H9 (cell line): Measurements from ENCODE around the gene FSTL4. TPM values are rescaled to one million over a fixed set of nuclear protein-coding genes. Genes with fewer than 3 reads are reported as not detected.

Experiments used
- DNase-seq: peaks from one replicate; pipeline ENCODE4 v3.0.0-alpha.2; 2017
- H2AFZ ChIP-seq: one replicate; pipeline ENCODE4 v1.6.1; 2013; ENCODE audit warnings: mild to moderate bottlenecking, low read length, control low read depth, moderate library complexity
- H2AK5ac ChIP-seq: 2 replicates; pipeline ENCODE4 v1.6.1; 2013; ENCODE audit warnings: low read length, control low read depth, mixed read lengths; ENCODE audit not compliant: insufficient read length
- H2BK120ac ChIP-seq: one replicate; pipeline ENCODE4 v1.6.1; 2013; ENCODE audit warnings: low read depth, mild to moderate bottlenecking, low read length, control low read depth, inconsistent platforms; ENCODE audit not compliant: poor library complexity, severe bottlenecking
- H2BK12ac ChIP-seq: 2 replicates; pipeline ENCODE4 v1.6.1; 2013; ENCODE audit warnings: low read length, control low read depth, mixed read lengths, low read depth; ENCODE audit not compliant: insufficient read length
- H2BK15ac ChIP-seq: 2 replicates; pipeline ENCODE4 v1.6.1; 2013; ENCODE audit warnings: low read depth, low read length, control low read depth
- H2BK20ac ChIP-seq: one replicate; pipeline ENCODE4 v1.6.1; 2013; ENCODE audit warnings: low read depth, mild to moderate bottlenecking, low read length, control low read depth, inconsistent platforms; ENCODE audit not compliant: poor library complexity, severe bottlenecking
- H2BK5ac ChIP-seq: 2 replicates; pipeline ENCODE4 v1.6.1; 2013; ENCODE audit warnings: low read length, control low read depth, mixed read lengths; ENCODE audit not compliant: insufficient read length
- H3K14ac ChIP-seq: 2 replicates; pipeline ENCODE4 v1.6.1; 2013; ENCODE audit warnings: low read length, control low read depth; ENCODE audit not compliant: insufficient read depth
- H3K18ac ChIP-seq: 2 replicates; pipeline ENCODE4 v1.6.1; 2013; ENCODE audit warnings: low read depth, mild to moderate bottlenecking, mixed read lengths, low read length, control low read depth; ENCODE audit not compliant: insufficient read length
- H3K23ac ChIP-seq: 2 replicates; pipeline ENCODE4 v1.6.1; 2013; ENCODE audit warnings: low read length, control low read depth, mixed read lengths, low read depth; ENCODE audit not compliant: insufficient read length
- H3K23me2 ChIP-seq: 2 replicates; pipeline ENCODE4 v1.6.1; 2013; ENCODE audit warnings: low read depth, mild to moderate bottlenecking, mixed read lengths, low read length, control low read depth; ENCODE audit not compliant: insufficient read length, poor library complexity, severe bottlenecking
- H3K27ac ChIP-seq: 2 replicates; pipeline ENCODE4 v1.5.1; 2013; ENCODE audit warnings: low read length, control low read depth, mixed read lengths, low read depth; ENCODE audit not compliant: insufficient read length
- H3K27me3 ChIP-seq: 2 replicates; pipeline ENCODE4 v1.6.1; 2013; ENCODE audit warnings: low read length, control low read depth, inconsistent platforms; ENCODE audit not compliant: insufficient read depth
- H3K4ac ChIP-seq: 2 replicates; pipeline ENCODE4 v1.6.1; 2013; ENCODE audit warnings: low read depth, mild to moderate bottlenecking, control low read depth, inconsistent platforms, low read length, moderate library complexity
- H3K4me1 ChIP-seq: 2 replicates; pipeline ENCODE4 v1.6.1; 2013; ENCODE audit warnings: low read length, control low read depth, inconsistent platforms; ENCODE audit not compliant: insufficient read depth
- H3K4me2 ChIP-seq: 2 replicates; pipeline ENCODE4 v1.6.1; 2013; ENCODE audit warnings: low read length, control low read depth, mixed read lengths; ENCODE audit not compliant: insufficient read length, insufficient read depth
- H3K56ac ChIP-seq: 2 replicates; pipeline ENCODE4 v1.6.1; 2013; ENCODE audit warnings: low read depth, mild to moderate bottlenecking, mixed read lengths, low read length, control low read depth; ENCODE audit not compliant: insufficient read length
- H3K79me1 ChIP-seq: 2 replicates; pipeline ENCODE4 v1.6.1; 2013; ENCODE audit warnings: low read depth, mild to moderate bottlenecking, moderate library complexity, low read length, control low read depth, inconsistent platforms; ENCODE audit not compliant: insufficient read depth, poor library complexity, severe bottlenecking
- H3K79me2 ChIP-seq: 2 replicates; pipeline ENCODE4 v1.6.1; 2013; ENCODE audit warnings: low read length, control low read depth, inconsistent platforms; ENCODE audit not compliant: insufficient read depth
- H3K9ac ChIP-seq: 2 replicates; pipeline ENCODE4 v1.6.1; 2013; ENCODE audit warnings: low read length, control low read depth, mixed read lengths; ENCODE audit not compliant: insufficient read length; ENCODE audit errors: extremely low read depth
- H3K9me3 ChIP-seq: one replicate; pipeline ENCODE4 v1.6.1; 2013; ENCODE audit warnings: low read depth, low read length, inconsistent platforms; ENCODE audit not compliant: control insufficient read depth
- H3T11ph ChIP-seq: one replicate; pipeline ENCODE4 v1.6.1; 2013; ENCODE audit warnings: mild to moderate bottlenecking, low read length, control low read depth, inconsistent platforms
- H4K20me1 ChIP-seq: one replicate; pipeline ENCODE4 v1.6.1; 2013; ENCODE audit not compliant: control insufficient read depth, insufficient read length, insufficient read depth
- H4K5ac ChIP-seq: 2 replicates; pipeline ENCODE4 v1.6.1; 2013; ENCODE audit warnings: low read depth, mild to moderate bottlenecking, mixed read lengths, low read length, control low read depth; ENCODE audit not compliant: insufficient read length
- H4K8ac ChIP-seq: replicated peaks from 2 replicates; pipeline ENCODE4 v1.6.1; 2013; ENCODE audit warnings: low read length, control low read depth, mixed read lengths, low read depth; ENCODE audit not compliant: insufficient read length
- H4K91ac ChIP-seq: 2 replicates; pipeline ENCODE4 v1.6.1; 2013; ENCODE audit warnings: low read depth, mild to moderate bottlenecking, moderate library complexity, mixed read lengths, low read length, control low read depth; ENCODE audit not compliant: insufficient read length
- H3K27ac Mint-ChIP-seq, 3 experiments: 2 replicates in 2 of 3; 3 replicates in 1 of 3; pipeline ENCODE4 v1.8.0; 2020 to 2021; ENCODE audit warnings: mixed read lengths in 3 of 3, mild to moderate bottlenecking in 1 of 3, moderate library complexity in 1 of 3
- H3K27me3 Mint-ChIP-seq: 2 replicates; pipeline ENCODE4 v1.8.0; 2021; ENCODE audit warnings: low read depth, mild to moderate bottlenecking, moderate library complexity, mixed read lengths
- H3K36me3 Mint-ChIP-seq, 3 experiments: 2 replicates in 2 of 3; 3 replicates in 1 of 3; pipeline ENCODE4 v1.8.0; 2020 to 2021; ENCODE audit warnings: low read depth in 3 of 3, mixed read lengths in 3 of 3; ENCODE audit not compliant: insufficient read depth in 1 of 3
- H3K4me1 Mint-ChIP-seq, 2 experiments: 2 replicates each; pipeline ENCODE4 v1.8.0; 2020; ENCODE audit warnings: mixed read lengths in 2 of 2
- H3K4me3 Mint-ChIP-seq, 2 experiments: 2 replicates in 1 of 2; 3 replicates in 1 of 2; pipeline ENCODE4 v1.8.0; 2020 to 2021; ENCODE audit warnings: mild to moderate bottlenecking in 2 of 2, mixed read lengths in 2 of 2, moderate library complexity in 1 of 2
- H3K9me3 Mint-ChIP-seq, 2 experiments: 2 replicates in 1 of 2; 3 replicates in 1 of 2; pipeline ENCODE4 v1.8.0; 2020; ENCODE audit warnings: mild to moderate bottlenecking in 2 of 2, mixed read lengths in 2 of 2, moderate library complexity in 1 of 2
- WGBS: extraction: QIAGEN DNeasy Blood & Tissue Kit; methylation state at CpG from one replicate; pipeline ENCODE4 v1.1.7; 2013; ENCODE audit warnings: missing lambda C conversion rate, low lambda C conversion rate, mixed read lengths; ENCODE audit not compliant: insufficient read length; ENCODE audit errors: extremely low coverage; 5-methylcytosine and 5-hydroxymethylcytosine counted together
- total RNA-seq: library from RNA; stranded (reverse); gene quantifications from 2 replicates; pipeline ENCODE4 v1.2.1, GENCODE V29; 2021
- TF ChIP-seq, protein P1 (sequence below): fragments of 200-600 bp; sonication (generic); conservative IDR thresholded peaks from 3 replicates; pipeline ENCODE4 v1.8.0; 2021; ENCODE audit warnings: antibody characterized with exemption, mild to moderate bottlenecking

The FSTL4 gene
- total RNA-seq, 1 experiment from 2014 or later: 5.7 TPM

- Histone ChIP-seq H3K27me3 (no peaks in the 10 kb centered on the region), H3K18ac (no peak overlapping the region), H3K9ac (no peak overlapping the region), H4K5ac (no peak overlapping the region), H3K4ac (no peak overlapping the region), H3K27ac (no peak overlapping the region), H4K91ac (no peak overlapping the region), H3T11ph (no peak overlapping the region), H3K14ac (no peak overlapping the region), H3K4me1 (no peaks in the 10 kb centered on the region; the same call in 1 of the 2 replicates), H3K79me2 (no peaks in the 10 kb centered on the region), H2BK5ac (no peak overlapping the region), H2BK15ac (no peak overlapping the region), H2BK12ac (no peak overlapping the region), H2BK120ac (no peak overlapping the region), H3K23ac (no peak overlapping the region), H3K23me2 (no peaks in the 10 kb centered on the region), H4K20me1 (no peaks in the 10 kb centered on the region), H2BK20ac (no peak overlapping the region), H3K56ac (no peak overlapping the region), H2AFZ (no peak overlapping the region), H2AK5ac (no peak overlapping the region), H3K9me3 (no peaks in the 10 kb centered on the region), H3K4me2 (no peak overlapping the region), H3K79me1 (no peaks in the 10 kb centered on the region), H4K8ac (no peak overlapping the region)
- TF ChIP-seq, protein P1, sequence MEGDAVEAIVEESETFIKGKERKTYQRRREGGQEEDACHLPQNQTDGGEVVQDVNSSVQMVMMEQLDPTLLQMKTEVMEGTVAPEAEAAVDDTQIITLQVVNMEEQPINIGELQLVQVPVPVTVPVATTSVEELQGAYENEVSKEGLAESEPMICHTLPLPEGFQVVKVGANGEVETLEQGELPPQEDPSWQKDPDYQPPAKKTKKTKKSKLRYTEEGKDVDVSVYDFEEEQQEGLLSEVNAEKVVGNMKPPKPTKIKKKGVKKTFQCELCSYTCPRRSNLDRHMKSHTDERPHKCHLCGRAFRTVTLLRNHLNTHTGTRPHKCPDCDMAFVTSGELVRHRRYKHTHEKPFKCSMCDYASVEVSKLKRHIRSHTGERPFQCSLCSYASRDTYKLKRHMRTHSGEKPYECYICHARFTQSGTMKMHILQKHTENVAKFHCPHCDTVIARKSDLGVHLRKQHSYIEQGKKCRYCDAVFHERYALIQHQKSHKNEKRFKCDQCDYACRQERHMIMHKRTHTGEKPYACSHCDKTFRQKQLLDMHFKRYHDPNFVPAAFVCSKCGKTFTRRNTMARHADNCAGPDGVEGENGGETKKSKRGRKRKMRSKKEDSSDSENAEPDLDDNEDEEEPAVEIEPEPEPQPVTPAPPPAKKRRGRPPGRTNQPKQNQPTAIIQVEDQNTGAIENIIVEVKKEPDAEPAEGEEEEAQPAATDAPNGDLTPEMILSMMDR: no peak
- no CpG with 5 or more reads among the region's 2 CpGs for WGBS
- Mint-ChIP-seq H3K27me3 (no peaks in the 10 kb centered on the region; the same call in 1 of the 2 replicates), H3K27ac (no peak overlapping the region), H3K4me1 (peaks cover 22 to 33% of the 10 kb centered on the region in 2 experiments), H3K36me3 (peaks cover 0 to 5% (median 0%) of the 10 kb centered on the region in 3 experiments; a peak in 1 of 7 replicates), H3K9me3 (no peaks in the 10 kb centered on the region; a peak in 1 of 5 replicates), H3K4me3 (no peak overlapping the region)
- no peak for DNase-seq
Observed at GRCh38 chr5:133520991-133521706, 91.2 kb downstream of the FSTL4 start.
